GM23338 (cell line): ENCODE results near the gene UBE2D3. TPM values are rescaled to one million over a fixed set of nuclear protein-coding genes. Genes with fewer than 3 reads are reported as not detected.

ENCODE experiments used
- ATAC-seq: fragments of 200-7000 bp; cut with Tn5 transposase; 3 replicates; pipeline ENCODE4 v1.9.1; 2020
- DNase-seq: peaks from one replicate; pipeline ENCODE4 v3.0.0-alpha.2; 2015; ENCODE audit warnings: low spot score
- H2AFZ ChIP-seq: fragments of 200-600 bp; sonication (generic); 2 replicates; pipeline ENCODE4 v1.8.0; 2016; ENCODE audit warnings: antibody characterized with exemption, mild to moderate bottlenecking, moderate library complexity
- H3F3A ChIP-seq: fragments of 200-600 bp; sonication (generic); replicated peaks from 2 replicates; pipeline ENCODE4 v1.8.0; 2017; ENCODE audit warnings: antibody characterized with exemption, mixed run types, low read depth
- H3K27ac ChIP-seq: fragments of 200-600 bp; sonication (generic); 2 replicates; pipeline ENCODE4 v1.6.1; 2016; ENCODE audit warnings: low read depth
- H3K27me3 ChIP-seq: fragments of 200-600 bp; sonication (generic); 2 replicates; pipeline ENCODE4 v1.8.0; 2016; ENCODE audit warnings: mild to moderate bottlenecking, mixed run types, moderate library complexity; ENCODE audit not compliant: insufficient read depth
- H3K36me3 ChIP-seq: fragments of 200-600 bp; sonication (generic); 2 replicates; pipeline ENCODE4 v1.8.0; 2016; ENCODE audit warnings: mild to moderate bottlenecking; ENCODE audit not compliant: insufficient read depth
- H3K4me1 ChIP-seq: fragments of 200-600 bp; sonication (generic); 2 replicates; pipeline ENCODE4 v1.8.0; 2016; ENCODE audit warnings: mild to moderate bottlenecking, moderate library complexity; ENCODE audit not compliant: insufficient read depth
- H3K4me2 ChIP-seq: fragments of 200-600 bp; sonication (generic); 2 replicates; pipeline ENCODE4 v1.7.1; 2017; ENCODE audit warnings: mixed run types
- H3K4me3 ChIP-seq: fragments of 200-600 bp; sonication (generic); 2 replicates; pipeline ENCODE4 v1.6.1; 2016; ENCODE audit warnings: mixed run types
- H3K79me2 ChIP-seq: fragments of 200-600 bp; sonication (generic); replicated peaks from 2 replicates; pipeline ENCODE4 v1.8.0; 2017; ENCODE audit warnings: mild to moderate bottlenecking; ENCODE audit not compliant: insufficient read depth
- H3K9me2 ChIP-seq: fragments of 200-600 bp; sonication (generic); 2 replicates; pipeline ENCODE4 v1.8.0; 2017; ENCODE audit not compliant: insufficient read depth
- H4K20me1 ChIP-seq: fragments of 200-600 bp; sonication (generic); replicated peaks from 2 replicates; pipeline ENCODE4 v1.8.0; 2017; ENCODE audit warnings: mild to moderate bottlenecking; ENCODE audit not compliant: insufficient read depth
- H3K27ac Mint-ChIP-seq: 2 replicates; pipeline ENCODE4 v1.8.0; 2020; ENCODE audit warnings: inconsistent platforms, mild to moderate bottlenecking, moderate library complexity, mixed read lengths
- H3K27me3 Mint-ChIP-seq: 3 replicates; pipeline ENCODE4 v1.8.0; 2022; ENCODE audit warnings: low read depth, mild to moderate bottlenecking, moderate library complexity, mixed read lengths, inconsistent platforms; ENCODE audit not compliant: insufficient read depth, poor library complexity
- H3K36me3 Mint-ChIP-seq: 3 replicates; pipeline ENCODE4 v1.8.0; 2021; ENCODE audit warnings: low read depth, mild to moderate bottlenecking, inconsistent platforms, moderate library complexity, mixed read lengths
- H3K4me1 Mint-ChIP-seq: 3 replicates; pipeline ENCODE4 v1.8.0; 2020; ENCODE audit warnings: mild to moderate bottlenecking, inconsistent platforms, mixed read lengths
- H3K4me3 Mint-ChIP-seq: 3 replicates; pipeline ENCODE4 v1.8.0; 2021; ENCODE audit warnings: moderate library complexity, mild to moderate bottlenecking, inconsistent platforms, mixed read lengths
- H3K9me3 Mint-ChIP-seq: 3 replicates; pipeline ENCODE4 v1.8.0; 2020; ENCODE audit warnings: moderate library complexity, mild to moderate bottlenecking, inconsistent platforms, mixed read lengths
- CREB1 ChIP-seq: fragments of 250-450 bp; sonication (Bioruptor Pico); IDR thresholded peaks from 2 replicates; pipeline ENCODE4 v1.5.0; 2020; ENCODE audit warnings: low read depth, mild to moderate bottlenecking, moderate library complexity
- CTCF ChIP-seq, 2 experiments: fragments of 200-600 bp in 1 of 2; sonication (generic) in 1 of 2; conservative IDR thresholded peaks; 2 replicates each; pipeline versions ENCODE4 v1.5.1 to v1.6.1; 2016 to 2017; ENCODE audit warnings: antibody characterized with exemption in 2 of 2, low read depth in 2 of 2, mild to moderate bottlenecking in 2 of 2, moderate library complexity in 1 of 2
- EZH2 ChIP-seq: fragments of 200-600 bp; sonication (generic); IDR thresholded peaks from one replicate; pipeline ENCODE4 v1.8.0; 2017; ENCODE audit warnings: antibody characterized with exemption, mild to moderate bottlenecking, low read depth; ENCODE audit not compliant: unreplicated experiment
- NANOG ChIP-seq: IDR thresholded peaks from 2 replicates; pipeline ENCODE4 v1.6.1; 2016; ENCODE audit warnings: antibody characterized with exemption, borderline replicate concordance
- POLR2AphosphoS5 ChIP-seq: IDR thresholded peaks from 2 replicates; pipeline ENCODE4 v1.6.1; 2016; ENCODE audit warnings: antibody characterized with exemption, low read depth
- ZNF462 ChIP-seq: fragments of 250-450 bp; sonication (Bioruptor Pico); IDR thresholded peaks from 2 replicates; pipeline ENCODE4 v1.5.0; 2020; ENCODE audit warnings: mild to moderate bottlenecking, moderate library complexity
- polyA plus RNA-seq: library from polyadenylated mRNA; unstranded; fragments of >200 nt; fragmentation: Nextera tagmentation; extraction: Ambion mirVana; gene quantifications from 2 replicates; pipeline ENCODE4 v1.2.1, GENCODE V29; 2016
- total RNA-seq: library from RNA; depleted of rRNA; stranded (reverse); fragments of >200 nt; shearing (Covaris generic); gene quantifications from 2 replicates; pipeline ENCODE4 v1.2.3, GENCODE V29; 2014
- TF ChIP-seq, protein P1 (sequence below): IDR thresholded peaks from 2 replicates; pipeline ENCODE4 v1.6.1; 2016; ENCODE audit warnings: antibody characterized with exemption

UBE2D3 gene
- total and polyA plus RNA-seq, 2 experiments from 2014 or later = 250 to 498 TPM

- TF ChIP-seq ZNF462 (CRISPR knock-in tag) (no peak), NANOG (no peak), POLR2AphosphoS5 (peak; percentile 42; the same call in 1 of the 2 replicates), EZH2 (no peak), CREB1 (CRISPR knock-in tag) (peak; percentile 75)
- TF ChIP-seq, protein P1, sequence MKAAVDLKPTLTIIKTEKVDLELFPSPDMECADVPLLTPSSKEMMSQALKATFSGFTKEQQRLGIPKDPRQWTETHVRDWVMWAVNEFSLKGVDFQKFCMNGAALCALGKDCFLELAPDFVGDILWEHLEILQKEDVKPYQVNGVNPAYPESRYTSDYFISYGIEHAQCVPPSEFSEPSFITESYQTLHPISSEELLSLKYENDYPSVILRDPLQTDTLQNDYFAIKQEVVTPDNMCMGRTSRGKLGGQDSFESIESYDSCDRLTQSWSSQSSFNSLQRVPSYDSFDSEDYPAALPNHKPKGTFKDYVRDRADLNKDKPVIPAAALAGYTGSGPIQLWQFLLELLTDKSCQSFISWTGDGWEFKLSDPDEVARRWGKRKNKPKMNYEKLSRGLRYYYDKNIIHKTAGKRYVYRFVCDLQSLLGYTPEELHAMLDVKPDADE = no peak
Observed at GRCh38 chr4:102825261-102826091, 1.9 kb downstream of the UBE2D3 start (continued).

DNA sequence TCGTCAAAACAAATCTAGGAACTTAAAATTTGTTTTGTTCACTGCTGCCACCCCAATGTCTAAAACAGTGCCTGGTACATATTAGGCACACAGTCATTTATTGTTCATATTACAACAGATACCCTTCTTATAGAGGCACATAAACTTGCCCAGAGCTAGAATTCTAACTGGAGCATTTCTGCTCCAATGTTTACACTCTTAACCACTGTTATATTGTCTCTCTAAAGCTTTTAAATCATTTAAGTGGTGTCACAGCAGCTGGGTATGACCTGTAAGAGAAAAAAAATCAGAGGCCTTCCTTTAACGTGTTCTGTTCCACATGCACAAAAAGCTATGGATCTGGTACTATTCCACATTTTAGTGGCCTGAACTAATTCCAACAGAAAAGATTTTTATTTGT lies 3.0 kb downstream of the UBE2D3 start:
- Histone ChIP-seq H3K4me1 (peaks cover 51% of the 10 kb centered on the region), H3K9me2 (no peaks in the 10 kb centered on the region), H3F3A (peaks cover 3% of the 10 kb centered on the region; the same call in 1 of the 2 replicates), H3K36me3 (no peaks in the 10 kb centered on the region; the same call in 1 of the 2 replicates), H2AFZ (no peak overlapping the region), H3K27ac (no peak overlapping the region), H4K20me1 (peaks cover 45% of the 10 kb centered on the region), H3K27me3 (no peaks in the 10 kb centered on the region), H3K79me2 (peaks cover 76% of the 10 kb centered on the region), H3K4me3 (peak overlapping the region; percentile 84), H3K4me2 (peak overlapping the region; percentile 75)
- H3K27me3 Mint-ChIP-seq = peaks cover 11% of the 10 kb centered on the region
- DNase-seq = no peak
- H3K4me1 Mint-ChIP-seq = peaks cover 46% of the 10 kb centered on the region
- H3K36me3 Mint-ChIP-seq = peaks cover 22% of the 10 kb centered on the region; the same call in 2 of the 3 replicates
- H3K4me3 Mint-ChIP-seq = no peak overlapping the region
- H3K9me3 Mint-ChIP-seq = no peaks in the 10 kb centered on the region
- ATAC-seq = no peak
- H3K27ac Mint-ChIP-seq = no peak overlapping the region
- TF ChIP-seq POLR2AphosphoS5 = no peak
- TF ChIP-seq CTCF (conservative IDR thresholded peaks at IDR 0.05; ENCODE audit: low read depth in 2 of 2) = no peak
- TF ChIP-seq CREB1 (CRISPR knock-in tag) = no peak
- no peak for TF ChIP-seq EZH2
